ENCODE results near the gene TMED1. TPM values are rescaled to one million over a fixed set of nuclear protein-coding genes. Genes with fewer than 3 reads are reported as not detected.

Gene TMED1
- total and polyA plus RNA-seq, 2 donors (not counting 3 experiments of a cell fraction or from before 2014, with no cell fraction given): 31.2 to 60.4 TPM

DNA sequence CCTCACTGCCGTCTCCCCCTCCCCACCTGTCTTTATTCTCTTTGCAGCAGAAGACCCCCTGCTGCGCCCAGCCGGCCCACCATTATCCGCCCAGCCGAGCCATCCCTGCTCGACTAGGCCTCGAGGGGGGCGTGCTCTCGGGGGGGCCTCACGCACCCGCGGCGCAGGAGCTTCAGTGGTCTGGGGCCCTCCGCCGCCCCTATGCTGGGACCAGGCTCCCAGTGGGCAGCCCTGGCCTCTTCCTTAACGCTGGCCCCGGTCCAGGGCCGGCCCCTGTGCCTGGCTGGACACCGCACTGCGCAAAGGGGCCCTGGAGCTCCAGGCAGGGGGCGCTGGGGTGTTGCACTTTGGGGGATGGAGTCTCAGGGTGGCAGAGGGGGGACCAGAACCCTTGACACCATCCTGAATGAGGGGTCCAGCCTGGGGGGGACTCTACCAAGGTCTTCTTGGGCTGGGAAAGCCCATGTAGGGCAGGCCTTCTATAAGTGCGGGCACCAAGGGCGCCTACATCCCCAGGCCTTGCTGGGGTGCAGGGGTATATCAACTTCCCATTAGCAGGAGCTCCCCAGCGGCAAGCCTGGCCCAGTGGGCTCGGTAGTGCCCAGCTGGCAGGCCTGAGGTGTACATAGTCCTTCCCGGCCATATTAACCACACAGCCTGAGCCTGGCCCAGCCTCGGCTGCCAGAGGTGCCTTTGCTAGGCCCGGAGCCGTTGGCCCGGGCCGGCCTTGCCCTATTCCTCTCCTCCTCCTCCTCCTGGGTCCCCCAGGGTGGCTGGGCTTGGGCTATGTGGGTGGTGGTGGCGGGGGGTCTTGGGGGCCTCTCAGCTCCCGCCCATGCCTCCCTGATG lies 4.9 kb downstream of the TMED1 start:
- Histone ChIP-seq H3K4me2 (ENCODE audit: insufficient read depth, low read length) (no peak overlapping the region), H2AFZ (ENCODE audit: low read depth, low read length) (no peak overlapping the region), H3K36me3 (ENCODE audit: control insufficient read depth in 2 of 2, extremely low read depth in 1 of 2, insufficient read depth in 2 of 2, low read length in 2 of 2) (peaks cover 2 to 36% of the 10 kb centered on the region in 2 experiments), H3K79me2 (ENCODE audit: control insufficient read depth, insufficient read depth, low read length) (no peaks in the 10 kb centered on the region), H3K4me1 (ENCODE audit: control insufficient read depth, extremely low read depth, insufficient read depth, low read length) (peaks cover under 1% of the 10 kb centered on the region), H3K4me3 (replicated peaks in 1 of 3; ENCODE audit: insufficient read depth in 1 of 3, low read depth in 1 of 3, low read length in 3 of 3) (no peak overlapping the region), H3K9me1 (replicated peaks; ENCODE audit: control insufficient read depth, extremely low read depth, insufficient read depth, low read length) (no peaks in the 10 kb centered on the region), H3K27ac (ENCODE audit: insufficient read depth, low read depth, low read length) (no peak overlapping the region), H3K27me3 (ENCODE audit: control insufficient read depth in 2 of 2, insufficient read depth in 2 of 2, low read length in 2 of 2) (no peaks in the 10 kb centered on the region), H4K20me1 (replicated peaks; ENCODE audit: control insufficient read depth, extremely low read depth, insufficient read depth, low read length) (no peaks in the 10 kb centered on the region), H3K9me3 (replicated peaks; ENCODE audit: control insufficient read depth, insufficient read depth, low read length) (no peaks in the 10 kb centered on the region), H3K9ac (replicated peaks; ENCODE audit: extremely low read depth, insufficient read depth, low read length) (no peak overlapping the region)
- DNase-seq (ENCODE audit: low read depth, low spot score) (no peak), FAIRE-seq (no peak)
- ChIA-PET POLR2A (no interaction called here), CTCF (interaction anchor here (0.5 to 2.6 kb wide), 4 partner anchors 11 to 328 kb away, joined by 4 to 12 read pairs (median 8); partner anchors contain the start of genes DNM2 and KEAP1)
- intact Hi-C loops (cut with micrococcal nuclease) (no loop called here), dilution Hi-C loops (cut with MboI; ENCODE audit: extremely low pct_ligation_motif_present, low sequenced_read_pairs) (no loop called here)
- TSS peak; percentile 12 for BruUV-seq (replicated peaks)
- peak; percentile 33 for TF ChIP-seq POLR2A (IDR thresholded peaks at IDR 0.05; ENCODE audit: low read depth, low read length)
- no peak for TF ChIP-seq FOS (IDR thresholded peaks at IDR 0.05; ENCODE audit: borderline replicate concordance, insufficient read depth, low read length)
- no peak for TF ChIP-seq MYC (IDR thresholded peaks at IDR 0.05; ENCODE audit: low read depth, low read length)

DNA sequence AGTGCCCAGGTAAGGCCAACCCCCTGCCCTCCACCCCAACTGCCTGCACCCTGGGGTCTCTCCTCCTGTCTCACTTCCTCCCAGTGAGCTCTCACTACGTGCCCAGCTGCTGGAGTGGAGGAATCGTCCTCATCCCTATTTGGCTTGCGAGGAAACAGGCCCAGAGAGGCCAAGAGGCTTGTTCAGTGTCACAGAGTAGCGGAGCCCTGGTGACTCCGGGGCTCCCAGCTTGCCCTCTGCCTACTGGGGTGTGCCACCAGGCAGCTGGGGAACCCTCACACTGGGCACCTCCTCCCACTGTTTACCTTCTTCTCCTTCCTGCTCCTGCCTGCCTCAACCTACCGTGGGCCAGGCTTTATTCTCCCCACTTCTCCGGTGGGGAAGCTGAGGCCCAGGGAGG lies 5.6 kb downstream of the TMED1 start:
- intact Hi-C loops (cut with micrococcal nuclease) (no loop called here), dilution Hi-C loops (cut with MboI; ENCODE audit: extremely low pct_ligation_motif_present, low sequenced_read_pairs) (no loop called here)
- DNase-seq (ENCODE audit: low read depth, low spot score): no peak
- Histone ChIP-seq H3K9me3 (replicated peaks; ENCODE audit: control insufficient read depth, insufficient read depth, low read length) (no peaks in the 10 kb centered on the region), H2AFZ (ENCODE audit: low read depth, low read length) (no peak overlapping the region), H3K4me1 (ENCODE audit: control insufficient read depth, extremely low read depth, insufficient read depth, low read length) (no peaks in the 10 kb centered on the region), H3K36me3 (ENCODE audit: control insufficient read depth in 2 of 2, extremely low read depth in 1 of 2, insufficient read depth in 2 of 2, low read length in 2 of 2) (peaks cover 5 to 40% of the 10 kb centered on the region in 2 experiments), H3K27me3 (ENCODE audit: control insufficient read depth in 2 of 2, insufficient read depth in 2 of 2, low read length in 2 of 2) (no peaks in the 10 kb centered on the region), H3K4me2 (ENCODE audit: insufficient read depth, low read length) (no peak overlapping the region), H3K9me1 (replicated peaks; ENCODE audit: control insufficient read depth, extremely low read depth, insufficient read depth, low read length) (no peaks in the 10 kb centered on the region), H3K9ac (replicated peaks; ENCODE audit: extremely low read depth, insufficient read depth, low read length) (no peak overlapping the region), H3K4me3 (replicated peaks in 1 of 3; ENCODE audit: insufficient read depth in 1 of 3, low read depth in 1 of 3, low read length in 3 of 3) (no peak overlapping the region), H3K27ac (ENCODE audit: insufficient read depth, low read depth, low read length) (no peak overlapping the region), H3K79me2 (ENCODE audit: control insufficient read depth, insufficient read depth, low read length) (no peaks in the 10 kb centered on the region), H4K20me1 (replicated peaks; ENCODE audit: control insufficient read depth, extremely low read depth, insufficient read depth, low read length) (no peaks in the 10 kb centered on the region)
- POLR2A ChIA-PET: no interaction called here
- FAIRE-seq: no peak
- BruUV-seq (replicated peaks): no TSS peak
- CTCF ChIA-PET: interaction anchor here (1.4 to 2.6 kb wide), 3 partner anchors 10 to 113 kb away, joined by 4 to 12 read pairs (median 11); partner anchors contain the start of gene DNM2
- TF ChIP-seq POLR2A (IDR thresholded peaks at IDR 0.05; ENCODE audit: low read depth, low read length) (no peak), JUN (IDR thresholded peaks at IDR 0.05; ENCODE audit: borderline replicate concordance, insufficient read depth, insufficient read length, low read depth) (no peak), POLR2AphosphoS5 (IDR thresholded peaks at IDR 0.05; ENCODE audit: insufficient read depth, low read depth, low read length) (no peak), GATA2 (IDR thresholded peaks at IDR 0.05; ENCODE audit: insufficient read depth, insufficient read length, low read depth, low read length) (no peak), EZH2 (IDR thresholded peaks at IDR 0.05; ENCODE audit: borderline replicate concordance, low read depth, low read length, severe bottlenecking) (no peak), MYC (IDR thresholded peaks at IDR 0.05; ENCODE audit: low read depth, low read length) (no peak), FOS (IDR thresholded peaks at IDR 0.05; ENCODE audit: borderline replicate concordance, insufficient read depth, low read length) (no peak)
- TF ChIP-seq, protein P1, sequence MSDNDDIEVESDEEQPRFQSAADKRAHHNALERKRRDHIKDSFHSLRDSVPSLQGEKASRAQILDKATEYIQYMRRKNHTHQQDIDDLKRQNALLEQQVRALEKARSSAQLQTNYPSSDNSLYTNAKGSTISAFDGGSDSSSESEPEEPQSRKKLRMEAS (IDR thresholded peaks at IDR 0.05; ENCODE audit: insufficient read depth, insufficient read length): no peak
- TF ChIP-seq, protein P2, sequence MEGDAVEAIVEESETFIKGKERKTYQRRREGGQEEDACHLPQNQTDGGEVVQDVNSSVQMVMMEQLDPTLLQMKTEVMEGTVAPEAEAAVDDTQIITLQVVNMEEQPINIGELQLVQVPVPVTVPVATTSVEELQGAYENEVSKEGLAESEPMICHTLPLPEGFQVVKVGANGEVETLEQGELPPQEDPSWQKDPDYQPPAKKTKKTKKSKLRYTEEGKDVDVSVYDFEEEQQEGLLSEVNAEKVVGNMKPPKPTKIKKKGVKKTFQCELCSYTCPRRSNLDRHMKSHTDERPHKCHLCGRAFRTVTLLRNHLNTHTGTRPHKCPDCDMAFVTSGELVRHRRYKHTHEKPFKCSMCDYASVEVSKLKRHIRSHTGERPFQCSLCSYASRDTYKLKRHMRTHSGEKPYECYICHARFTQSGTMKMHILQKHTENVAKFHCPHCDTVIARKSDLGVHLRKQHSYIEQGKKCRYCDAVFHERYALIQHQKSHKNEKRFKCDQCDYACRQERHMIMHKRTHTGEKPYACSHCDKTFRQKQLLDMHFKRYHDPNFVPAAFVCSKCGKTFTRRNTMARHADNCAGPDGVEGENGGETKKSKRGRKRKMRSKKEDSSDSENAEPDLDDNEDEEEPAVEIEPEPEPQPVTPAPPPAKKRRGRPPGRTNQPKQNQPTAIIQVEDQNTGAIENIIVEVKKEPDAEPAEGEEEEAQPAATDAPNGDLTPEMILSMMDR (IDR thresholded peaks at IDR 0.05; ENCODE audit: extremely low read depth in 1 of 2, insufficient read depth in 1 of 2, low read depth in 1 of 2, low read length in 2 of 2): no peak

Data from endothelial cell of umbilical vein (primary cell).